Fibroblast of lung (primary cell): ENCODE results near the gene PRELID3B. TPM values are rescaled to one million over a fixed set of nuclear protein-coding genes. Genes with fewer than 3 reads are reported as not detected.

Source experiments
- DNase-seq, 2 donors: peaks; one replicate each; pipeline versions ENCODE4 v3.0.0 to v3.0.0-alpha.2; 2010; ENCODE audit warnings: low read depth in 2 of 2
- H2AFZ ChIP-seq: 2 replicates; pipeline ENCODE4 v1.5.1; 2012; ENCODE audit warnings: low read length, control low read depth, inconsistent platforms
- H3K27ac ChIP-seq: 2 replicates; pipeline ENCODE4 v1.5.1; 2011; ENCODE audit warnings: low read length, control low read depth; ENCODE audit not compliant: insufficient read depth
- H3K27me3 ChIP-seq: 2 replicates; pipeline ENCODE4 v1.5.1; 2011; ENCODE audit warnings: mild to moderate bottlenecking, low read length; ENCODE audit not compliant: control insufficient read depth, insufficient read depth
- H3K36me3 ChIP-seq: 2 replicates; pipeline ENCODE4 v1.5.1; 2011; ENCODE audit warnings: low read length; ENCODE audit not compliant: control insufficient read depth, insufficient read depth
- H3K4me1 ChIP-seq: 2 replicates; pipeline ENCODE4 v1.5.1; 2011; ENCODE audit warnings: low read length; ENCODE audit not compliant: control insufficient read depth, insufficient read depth; ENCODE audit errors: extremely low read depth
- H3K4me2 ChIP-seq: 2 replicates; pipeline ENCODE4 v1.5.1; 2011; ENCODE audit warnings: low read length, control low read depth; ENCODE audit not compliant: insufficient read depth; ENCODE audit errors: extremely low read depth
- H3K4me3 ChIP-seq, 4 experiments: fragments of 200-600 bp in 1 of 4; sonication (generic) in 1 of 4; replicated peaks in 1 of 4; 2 replicates each; pipeline ENCODE4 v1.5.1; 2011 to 2016; ENCODE audit warnings: low read length in 4 of 4, low read depth in 3 of 4, mild to moderate bottlenecking in 3 of 4, control low read depth in 2 of 4, inconsistent platforms in 1 of 4, mixed read lengths in 1 of 4; ENCODE audit not compliant: insufficient read depth in 1 of 4; ENCODE audit errors: control extremely low read depth in 1 of 4
- H3K79me2 ChIP-seq: 2 replicates; pipeline ENCODE4 v1.5.1; 2012; ENCODE audit warnings: mild to moderate bottlenecking, low read length, inconsistent platforms; ENCODE audit not compliant: control insufficient read depth, insufficient read depth
- H3K9ac ChIP-seq: 2 replicates; pipeline ENCODE4 v1.5.1; 2011; ENCODE audit warnings: mild to moderate bottlenecking, low read length, control low read depth; ENCODE audit not compliant: insufficient read depth
- H3K9me3 ChIP-seq: 2 replicates; pipeline ENCODE4 v1.5.1; 2012; ENCODE audit warnings: low read depth, low read length; ENCODE audit not compliant: control insufficient read depth, insufficient read depth
- H4K20me1 ChIP-seq: 2 replicates; pipeline ENCODE4 v1.5.1; 2011; ENCODE audit warnings: low read length; ENCODE audit not compliant: control insufficient read depth, insufficient read depth; ENCODE audit errors: extremely low read depth
- EZH2 ChIP-seq: IDR thresholded peaks from 2 replicates; pipeline ENCODE4 v1.5.1; 2012; ENCODE audit warnings: low read length, control low read depth, mild to moderate bottlenecking; ENCODE audit errors: missing control alignments
- polyA plus RNA-seq, 2 donors: library from polyadenylated mRNA; depleted of rRNA in 1 of 2; stranded (reverse) in 1 of 2; unstranded in 1 of 2; fragments of >200 nt; gene quantifications; 2 replicates each; pipeline ENCODE4 v1.2.1, GENCODE V29; 2011 to 2012; ENCODE audit warnings: missing spikeins in 1 of 2
- total RNA-seq: library from RNA; depleted of rRNA; stranded (reverse); fragments of >200 nt; gene quantifications from 2 replicates; pipeline ENCODE4 v1.2.1, GENCODE V29; 2014
- TF ChIP-seq, protein P1 (sequence below), 2 donors: IDR thresholded peaks in 1 of 2; conservative IDR thresholded peaks in 1 of 2; 1 replicate in 1 of 2; 2 replicates in 1 of 2; pipeline ENCODE4 v1.5.1; 2011 to 2012; ENCODE audit warnings: low read length in 2 of 2, control low read depth in 1 of 2, inconsistent platforms in 1 of 2, low read depth in 1 of 2, mild to moderate bottlenecking in 1 of 2

The PRELID3B gene
- total and polyA plus RNA-seq, 2 donors (not counting 1 experiment from before 2014, with no cell fraction given), result 64.5 to 127 TPM

DNA sequence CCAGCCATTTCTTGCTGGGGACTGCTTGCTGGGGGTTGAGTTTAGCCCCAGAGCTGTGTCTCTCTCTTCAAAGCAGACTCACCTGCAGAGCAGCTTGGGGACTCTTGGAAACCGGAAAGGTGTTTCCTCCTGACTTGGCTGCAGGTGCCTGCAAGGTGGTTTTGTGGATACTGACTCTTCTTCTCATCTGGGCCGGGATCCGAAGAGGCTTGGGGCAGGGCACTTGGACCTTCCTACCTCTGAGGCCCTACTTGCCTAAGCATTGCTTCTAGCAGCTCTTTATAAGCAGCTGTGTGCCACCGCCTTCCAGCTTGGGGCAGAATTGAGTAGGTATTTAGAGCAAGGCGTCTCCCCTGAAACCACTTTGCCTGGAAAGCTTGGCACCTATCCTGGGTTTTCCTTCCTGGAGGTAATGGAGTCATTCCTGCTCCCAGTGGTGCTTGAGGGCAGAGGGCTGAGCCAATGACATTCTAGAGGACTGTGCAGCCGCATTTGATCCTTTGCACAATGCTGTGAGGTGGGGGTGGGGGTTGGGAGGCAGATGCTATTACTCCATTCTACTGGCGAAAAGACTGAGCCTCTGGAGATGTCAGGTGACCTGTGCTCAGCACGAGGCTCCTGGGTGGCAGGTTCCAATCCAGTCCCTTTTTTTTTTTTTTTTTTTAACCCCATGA, 32.1 kb downstream of the PRELID3B start:
- Histone ChIP-seq H3K9me3 (no peaks in the 10 kb centered on the region), H3K4me1 (peaks cover 15% of the 10 kb centered on the region), H2AFZ (no peak overlapping the region), H3K4me2 (no peak overlapping the region), H3K36me3 (no peaks in the 10 kb centered on the region), H3K27ac (peak overlapping the region; percentile 67), H3K79me2 (peaks cover 9% of the 10 kb centered on the region), H4K20me1 (no peaks in the 10 kb centered on the region), H3K27me3 (no peaks in the 10 kb centered on the region), H3K4me3 (no peak overlapping the region), H3K9ac (no peak overlapping the region)
- TF ChIP-seq, protein P1, sequence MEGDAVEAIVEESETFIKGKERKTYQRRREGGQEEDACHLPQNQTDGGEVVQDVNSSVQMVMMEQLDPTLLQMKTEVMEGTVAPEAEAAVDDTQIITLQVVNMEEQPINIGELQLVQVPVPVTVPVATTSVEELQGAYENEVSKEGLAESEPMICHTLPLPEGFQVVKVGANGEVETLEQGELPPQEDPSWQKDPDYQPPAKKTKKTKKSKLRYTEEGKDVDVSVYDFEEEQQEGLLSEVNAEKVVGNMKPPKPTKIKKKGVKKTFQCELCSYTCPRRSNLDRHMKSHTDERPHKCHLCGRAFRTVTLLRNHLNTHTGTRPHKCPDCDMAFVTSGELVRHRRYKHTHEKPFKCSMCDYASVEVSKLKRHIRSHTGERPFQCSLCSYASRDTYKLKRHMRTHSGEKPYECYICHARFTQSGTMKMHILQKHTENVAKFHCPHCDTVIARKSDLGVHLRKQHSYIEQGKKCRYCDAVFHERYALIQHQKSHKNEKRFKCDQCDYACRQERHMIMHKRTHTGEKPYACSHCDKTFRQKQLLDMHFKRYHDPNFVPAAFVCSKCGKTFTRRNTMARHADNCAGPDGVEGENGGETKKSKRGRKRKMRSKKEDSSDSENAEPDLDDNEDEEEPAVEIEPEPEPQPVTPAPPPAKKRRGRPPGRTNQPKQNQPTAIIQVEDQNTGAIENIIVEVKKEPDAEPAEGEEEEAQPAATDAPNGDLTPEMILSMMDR (conservative IDR thresholded peaks at IDR 0.05 in 1 of 2, IDR thresholded peaks at IDR 0.05 in 1 of 2; ENCODE audit: low read depth in 1 of 2, low read length in 2 of 2), result no peak
- TF ChIP-seq EZH2, result no peak
- DNase-seq, result peak in 1 of 2 donors; percentile 63

DNA sequence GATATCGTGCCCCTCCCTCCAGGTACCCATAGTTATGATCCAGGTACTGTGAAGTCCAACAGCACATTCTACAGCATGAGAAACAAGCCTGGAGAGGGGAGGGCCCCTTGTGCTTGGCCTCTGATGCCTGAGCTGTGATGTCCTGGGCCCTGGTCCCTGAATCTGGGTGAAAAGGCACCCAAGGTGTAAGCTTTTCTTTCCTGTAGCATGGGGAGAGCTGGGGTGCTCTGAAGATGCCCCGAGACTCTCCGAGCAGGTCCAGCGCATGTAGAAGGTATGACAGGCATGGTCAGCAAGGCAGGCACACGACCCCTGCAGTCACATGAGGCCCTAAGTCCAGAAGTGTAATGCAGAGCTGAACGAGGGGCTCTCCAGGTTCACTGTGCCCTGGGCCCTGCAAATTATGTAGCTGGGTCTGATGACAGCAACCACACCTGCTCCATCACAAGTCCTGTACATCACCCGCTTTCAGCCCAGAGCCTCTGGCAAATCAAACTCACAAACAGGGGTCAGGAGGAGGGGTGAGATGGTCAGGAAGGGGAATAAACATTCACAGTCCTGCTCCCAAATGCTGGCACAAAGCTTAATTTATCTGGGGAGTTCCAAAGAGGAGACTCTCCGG, 33.8 kb downstream of the PRELID3B start:
- H3K79me2 ChIP-seq, result peaks cover 10% of the 10 kb centered on the region
- H3K4me1 ChIP-seq, result peaks cover 19% of the 10 kb centered on the region
- no peaks in the 10 kb centered on the region for H4K20me1 ChIP-seq
- no peak overlapping the region for H3K9ac ChIP-seq
- H3K4me3 ChIP-seq, result no peak overlapping the region
- no peak overlapping the region for H2AFZ ChIP-seq
- H3K4me2 ChIP-seq, result no peak overlapping the region
- no peaks in the 10 kb centered on the region for H3K36me3 ChIP-seq
- TF ChIP-seq, protein P1 (conservative IDR thresholded peaks at IDR 0.05 in 1 of 2, IDR thresholded peaks at IDR 0.05 in 1 of 2; ENCODE audit: low read depth in 1 of 2, low read length in 2 of 2), result no peak
- no peak for TF ChIP-seq EZH2
- no peaks in the 10 kb centered on the region for H3K27me3 ChIP-seq
- no peaks in the 10 kb centered on the region for H3K9me3 ChIP-seq
- DNase-seq, result no peak
- no peak overlapping the region for H3K27ac ChIP-seq

DNA sequence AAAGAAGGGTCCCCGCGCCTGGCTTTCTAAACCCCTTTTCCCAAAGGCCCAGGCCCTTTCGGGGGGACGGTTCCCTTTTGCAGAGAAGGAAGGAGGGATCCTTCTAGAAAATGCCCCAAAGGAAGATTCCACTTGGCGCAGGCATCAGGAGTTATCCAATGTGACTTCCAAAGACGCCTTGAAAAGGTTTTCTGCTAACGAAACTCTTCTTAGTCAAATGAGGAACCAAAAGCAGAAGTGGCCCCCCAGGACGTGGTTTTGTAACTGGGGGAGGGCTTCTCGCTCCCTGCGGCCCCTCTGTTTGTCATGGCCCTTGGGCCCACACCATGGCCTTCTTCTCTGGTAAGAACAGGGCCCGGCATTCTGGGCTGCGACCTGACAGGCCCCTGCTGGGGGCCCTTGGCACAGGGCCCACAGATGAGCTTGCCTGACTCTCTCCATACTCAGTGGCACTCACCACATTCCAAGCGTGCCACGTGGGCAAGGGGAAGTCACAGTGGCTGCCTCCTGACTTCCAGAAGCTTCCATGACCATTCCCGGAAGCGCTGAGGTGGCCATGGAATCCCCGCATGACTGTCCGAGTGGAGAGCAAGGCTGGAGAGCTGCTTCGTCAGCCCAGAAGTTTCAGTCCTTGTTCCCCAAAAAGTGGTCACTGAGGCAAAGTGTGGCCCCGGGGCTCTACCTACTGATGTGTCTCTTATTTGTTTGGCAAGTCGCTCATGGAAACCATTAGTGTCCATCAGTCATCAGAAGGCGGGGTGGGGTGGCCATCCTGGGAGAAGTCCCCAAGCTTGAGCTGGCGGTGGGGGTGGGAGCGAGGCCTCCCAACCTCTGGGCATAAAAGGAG, 34.7 kb downstream of the PRELID3B start:
- Histone ChIP-seq H3K27me3 (no peaks in the 10 kb centered on the region), H3K4me1 (peaks cover 19% of the 10 kb centered on the region), H4K20me1 (no peaks in the 10 kb centered on the region), H3K4me3 (peak overlapping the region in 1 of 4 experiments; percentile 77), H3K4me2 (peak overlapping the region; percentile 59), H3K9me3 (no peaks in the 10 kb centered on the region), H3K9ac (peak overlapping the region; percentile 72), H3K36me3 (no peaks in the 10 kb centered on the region), H2AFZ (no peak overlapping the region), H3K27ac (no peak overlapping the region), H3K79me2 (peaks cover 10% of the 10 kb centered on the region)
- TF ChIP-seq, protein P1 (conservative IDR thresholded peaks at IDR 0.05 in 1 of 2, IDR thresholded peaks at IDR 0.05 in 1 of 2; ENCODE audit: low read depth in 1 of 2, low read length in 2 of 2), result no peak
- no peak for TF ChIP-seq EZH2
- DNase-seq, result no peak
